Mesenteric fat pad (tissue), 1 donor: ENCODE results near the gene DLG3. TPM values are rescaled to one million over a fixed set of nuclear protein-coding genes. Genes with fewer than 3 reads are reported as not detected.
"Not testable (repeated sequence)": the region's sequence is repeated elsewhere in the genome, so short reads cannot be mapped to it uniquely, and the experiment has no call there.

Source experiments
- DNase-seq: peaks from one replicate; pipeline ENCODE4 v3.0.0-alpha.2; 2020; ENCODE audit warnings: low spot score
- long read RNA-seq: library from polyadenylated mRNA; unstranded; transcript quantifications from one replicate; pipeline ENCODE4 v2.0.0, GENCODE V29; 2020
- total RNA-seq: library from RNA; stranded (reverse); fragmentation: NEBNext Ultra II Directional; extraction: Animal tissue kit (Norgen Biotek cat#: 25700); gene quantifications from one replicate; pipeline ENCODE4 v1.2.1, GENCODE V29; 2021
- donor health status: DM: yes; HTN: yes; CAD: no.

The DLG3 gene
- total RNA-seq = 4.6 TPM
- long read RNA-seq, partial matches to known transcripts = 1 of 3 reads
- long read RNA-seq, other reads (novel, unspliced or antisense) = 2 of 3 reads

DNA sequence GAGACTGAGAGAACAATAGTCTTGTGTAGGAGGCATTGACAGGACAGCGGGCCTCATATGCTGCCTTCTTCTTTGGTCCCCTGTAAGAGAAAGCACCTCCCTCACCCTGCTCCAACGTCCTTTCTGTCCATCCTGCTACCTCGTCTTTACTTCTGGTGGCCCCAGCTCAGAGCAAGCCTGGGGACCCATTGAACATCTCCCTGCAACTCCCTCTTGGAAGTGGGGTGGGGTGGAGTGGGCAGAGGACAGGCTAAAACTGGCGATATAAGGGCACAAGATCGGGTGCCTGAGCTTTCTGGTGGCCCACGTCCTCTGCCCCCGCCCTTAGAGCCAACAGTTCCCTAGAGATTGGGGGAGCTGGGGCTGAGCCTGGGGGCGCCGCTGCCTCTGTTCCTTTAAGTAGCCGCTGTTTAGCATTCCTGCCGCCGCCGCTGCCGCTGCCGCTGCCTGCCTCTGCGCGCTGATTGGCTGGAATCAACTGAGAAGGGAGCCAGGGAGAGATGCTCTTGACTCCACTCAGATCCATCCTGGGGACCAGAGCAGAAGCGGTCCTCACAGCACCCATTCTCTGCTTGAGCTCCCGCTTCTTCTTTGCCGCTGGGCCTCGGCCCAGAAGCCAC, at the start of gene DLG3:
TSS of gene DLG3 (plus strand) at position 510 of the 620 bp plus-strand sequence. CDS start 367 bp downstream, outside the sequence.
- DNase-seq = no peak

- no peak for DNase-seq
Observed at GRCh38 chrX:70398899-70399298, 45.7 kb upstream of the DLG3 start.

- not testable (repeated sequence) for DNase-seq
Observed at GRCh38 chrX:70400181-70400580, 44.5 kb upstream of the DLG3 start.

GRCh38 chrX:70402721-70403120, 41.9 kb upstream of the DLG3 start:
- DNase-seq = no peak

DNA sequence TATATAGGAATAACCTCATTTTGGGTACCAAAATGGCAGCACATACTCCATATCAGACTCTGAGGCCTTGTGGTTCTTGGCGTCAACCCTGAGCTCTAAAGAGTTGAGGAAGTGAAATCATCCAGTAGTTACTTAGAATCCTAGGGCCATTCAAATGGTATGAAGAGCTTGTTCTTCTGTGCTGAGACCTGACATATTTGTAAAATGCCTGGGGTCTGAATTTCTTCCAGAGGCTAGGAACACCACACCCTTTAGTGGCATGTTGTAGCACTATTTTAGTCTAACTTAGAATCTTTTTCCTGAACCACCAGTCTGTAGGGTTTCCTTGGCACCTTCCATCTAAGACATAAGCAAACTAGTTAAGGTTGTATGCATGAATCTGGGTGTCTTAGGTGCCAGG, 39.6 kb upstream of the DLG3 start:
- no peak for DNase-seq

- DNase-seq = no peak
Observed at GRCh38 chrX:70410921-70411320, 33.7 kb upstream of the DLG3 start.

GRCh38 chrX:70411475-70411874, 33.2 kb upstream of the DLG3 start:
- DNase-seq = no peak

DNA sequence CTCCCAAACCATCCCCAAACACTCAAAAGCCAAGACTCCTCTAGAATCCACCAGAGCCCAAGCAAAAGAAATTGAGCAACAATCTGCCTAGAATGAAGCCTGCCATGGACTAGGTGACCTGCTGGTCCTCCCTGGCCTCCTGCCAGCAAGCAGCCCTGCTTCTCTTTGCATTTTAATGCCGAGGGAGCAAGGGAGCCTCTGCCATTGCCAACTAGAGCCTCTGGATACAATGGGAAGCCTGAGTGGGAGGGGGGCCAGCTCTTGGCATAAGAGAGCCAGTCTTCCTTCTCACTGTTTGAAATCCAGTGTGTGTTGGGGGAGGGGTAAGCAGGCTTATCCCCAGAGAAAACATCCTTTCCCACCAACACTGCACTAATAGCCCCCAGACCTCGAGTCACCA, 23.0 kb upstream of the DLG3 start:
- no peak for DNase-seq

- no peak for DNase-seq
Observed at GRCh38 chrX:70422851-70423341, 21.7 kb upstream of the DLG3 start, which contains the start of gene GDPD2. Gene GDPD2, plus strand, starts transcription at chrX:70423314. Its CDS starts 1,671 bp downstream, at chrX:70424985.

DNA sequence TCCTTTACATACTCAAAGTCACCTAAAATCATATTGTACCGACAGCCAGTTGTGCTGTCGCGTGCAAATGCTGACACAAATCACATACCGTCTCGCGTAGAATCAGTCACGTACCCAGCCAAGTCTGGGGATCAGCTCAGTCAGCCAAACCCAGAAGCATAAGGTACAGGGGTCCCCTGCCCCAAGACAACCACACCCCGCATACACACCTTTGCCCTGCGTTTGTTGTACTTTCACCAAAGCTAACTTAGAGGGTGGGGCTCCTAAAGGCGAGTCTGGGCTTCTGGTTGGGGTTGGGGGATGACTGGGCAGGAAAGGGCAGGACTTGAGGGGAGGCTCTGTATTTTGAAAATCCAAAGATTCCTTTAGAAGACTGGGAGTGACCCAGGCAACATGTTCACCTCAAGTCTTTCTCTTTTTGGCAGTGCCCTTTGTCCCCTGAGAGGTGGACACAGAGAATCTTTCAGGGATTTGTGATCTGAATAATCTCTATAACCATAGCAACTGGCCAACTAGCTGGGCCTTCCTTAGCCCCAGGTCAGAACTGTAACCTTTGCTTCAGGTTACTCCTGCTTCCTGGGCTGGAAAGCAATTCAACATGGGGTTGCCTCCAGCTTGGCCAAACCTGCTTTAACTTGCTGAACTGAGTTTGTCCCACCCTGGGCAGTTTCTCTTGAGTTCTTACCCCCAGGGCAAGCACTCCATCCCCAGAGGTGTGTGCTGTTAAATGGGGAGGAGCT, 20.5 kb upstream of the DLG3 start:
- DNase-seq = no peak

- DNase-seq = no peak
Observed at GRCh38 chrX:70424801-70425200, 19.8 kb upstream of the DLG3 start.

DNA sequence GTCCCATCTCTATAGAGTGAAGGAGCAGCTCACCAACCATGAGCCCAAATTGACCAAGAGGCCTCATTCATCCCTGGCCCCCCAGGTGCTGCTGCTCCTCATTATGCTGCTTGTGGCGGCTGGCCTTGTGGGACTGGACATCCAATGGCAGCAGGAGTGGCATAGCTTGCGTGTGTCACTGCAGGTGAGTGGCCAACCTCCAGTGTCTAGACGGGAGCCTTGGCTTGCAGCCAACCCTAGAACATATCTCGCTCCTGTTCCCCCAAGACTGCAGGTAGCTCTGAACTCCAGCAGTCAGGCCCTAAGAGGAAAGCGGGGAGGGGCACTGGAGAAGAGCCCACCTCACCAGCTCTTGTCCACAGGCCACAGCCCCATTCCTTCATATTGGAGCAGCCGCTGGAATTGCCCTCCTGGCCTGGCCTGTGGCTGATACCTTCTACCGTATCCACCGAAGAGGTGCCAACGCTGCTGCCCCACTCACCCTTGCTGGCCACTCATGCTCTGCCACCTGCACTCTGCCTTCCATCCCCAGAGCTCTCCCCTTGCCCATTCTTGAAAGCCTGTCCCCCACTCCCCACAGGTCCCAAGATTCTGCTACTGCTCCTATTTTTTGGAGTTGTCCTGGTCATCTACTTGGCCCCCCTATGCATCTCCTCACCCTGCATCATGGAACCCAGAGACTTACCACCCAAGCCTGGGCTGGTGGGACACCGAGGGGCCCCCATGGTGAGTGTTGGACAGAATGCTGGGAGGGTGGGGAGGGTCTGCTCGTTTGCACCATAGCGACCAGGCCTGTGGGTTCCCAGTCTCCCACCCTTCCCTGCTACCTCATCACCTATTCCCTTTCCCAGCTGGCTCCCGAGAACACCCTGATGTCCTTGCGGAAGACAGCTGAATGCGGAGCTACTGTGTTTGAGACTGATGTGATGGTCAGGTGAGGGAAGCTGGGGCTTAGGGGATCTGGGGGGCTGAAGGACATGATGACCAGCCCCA, 18.1 kb upstream of the DLG3 start:
- DNase-seq = no peak

- no peak for DNase-seq
Observed at GRCh38 chrX:70427365-70427764, 17.3 kb upstream of the DLG3 start.

GRCh38 chrX:70429759-70430158, 14.9 kb upstream of the DLG3 start:
- no peak for DNase-seq

GRCh38 chrX:70432936-70433847, 11.4 kb upstream of the DLG3 start:
- no peak for DNase-seq

- DNase-seq = no peak
Observed at GRCh38 chrX:70433848-70434351, 10.7 kb upstream of the DLG3 start.

DNA sequence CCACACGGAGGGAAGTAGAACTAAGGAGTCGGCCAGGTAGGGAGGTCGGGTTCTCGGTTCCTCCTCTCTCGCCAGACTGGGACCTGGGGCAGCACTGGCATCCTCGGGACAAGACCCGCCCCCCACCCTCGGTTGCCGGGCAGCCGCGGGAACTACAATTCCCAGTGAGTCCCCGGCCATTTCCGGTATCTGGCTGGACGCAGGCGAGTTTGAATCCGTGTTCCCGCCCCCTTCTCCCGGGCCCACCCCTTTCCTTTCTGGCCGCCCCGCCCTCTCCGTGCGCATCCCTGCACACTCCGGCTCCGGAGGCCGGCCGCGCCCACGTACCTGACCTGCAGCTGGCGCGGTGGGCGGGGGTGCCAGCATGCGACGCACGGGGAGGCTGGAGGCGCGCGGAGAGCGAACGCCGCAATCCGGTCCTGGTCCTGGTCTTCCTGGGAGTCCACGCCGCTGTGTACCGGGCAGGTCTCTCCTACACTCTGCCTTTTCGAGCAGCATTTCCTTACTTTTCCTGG, 10.2 kb upstream of the DLG3 start:
- no peak for DNase-seq

GRCh38 chrX:70434914-70435586, 9.6 kb upstream of the DLG3 start:
- no peak for DNase-seq

DNA sequence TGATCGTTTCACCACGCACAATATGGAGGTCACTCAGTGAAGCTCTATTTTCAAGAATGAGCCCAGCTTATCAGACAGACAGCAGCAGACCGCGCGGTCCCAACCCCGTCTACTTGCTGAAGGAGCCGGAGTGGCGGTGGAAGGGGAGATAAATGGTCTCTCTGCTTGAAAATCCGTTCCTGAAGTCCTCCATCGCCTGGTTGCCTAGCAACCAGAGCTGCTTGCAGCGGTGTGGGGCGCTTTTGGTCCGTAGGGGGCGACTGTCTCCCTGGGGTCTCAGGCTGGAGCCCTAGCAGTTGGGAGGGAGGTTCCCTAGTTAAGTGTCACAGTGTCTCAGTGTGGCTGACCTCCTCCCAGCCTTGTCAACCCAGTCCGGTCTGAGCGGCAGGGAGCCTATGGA, 8.3 kb upstream of the DLG3 start:
- DNase-seq = no peak
